ENCODE results near the gene ZBTB16.

Gene ZBTB16, protein sequence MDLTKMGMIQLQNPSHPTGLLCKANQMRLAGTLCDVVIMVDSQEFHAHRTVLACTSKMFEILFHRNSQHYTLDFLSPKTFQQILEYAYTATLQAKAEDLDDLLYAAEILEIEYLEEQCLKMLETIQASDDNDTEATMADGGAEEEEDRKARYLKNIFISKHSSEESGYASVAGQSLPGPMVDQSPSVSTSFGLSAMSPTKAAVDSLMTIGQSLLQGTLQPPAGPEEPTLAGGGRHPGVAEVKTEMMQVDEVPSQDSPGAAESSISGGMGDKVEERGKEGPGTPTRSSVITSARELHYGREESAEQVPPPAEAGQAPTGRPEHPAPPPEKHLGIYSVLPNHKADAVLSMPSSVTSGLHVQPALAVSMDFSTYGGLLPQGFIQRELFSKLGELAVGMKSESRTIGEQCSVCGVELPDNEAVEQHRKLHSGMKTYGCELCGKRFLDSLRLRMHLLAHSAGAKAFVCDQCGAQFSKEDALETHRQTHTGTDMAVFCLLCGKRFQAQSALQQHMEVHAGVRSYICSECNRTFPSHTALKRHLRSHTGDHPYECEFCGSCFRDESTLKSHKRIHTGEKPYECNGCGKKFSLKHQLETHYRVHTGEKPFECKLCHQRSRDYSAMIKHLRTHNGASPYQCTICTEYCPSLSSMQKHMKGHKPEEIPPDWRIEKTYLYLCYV

DNA sequence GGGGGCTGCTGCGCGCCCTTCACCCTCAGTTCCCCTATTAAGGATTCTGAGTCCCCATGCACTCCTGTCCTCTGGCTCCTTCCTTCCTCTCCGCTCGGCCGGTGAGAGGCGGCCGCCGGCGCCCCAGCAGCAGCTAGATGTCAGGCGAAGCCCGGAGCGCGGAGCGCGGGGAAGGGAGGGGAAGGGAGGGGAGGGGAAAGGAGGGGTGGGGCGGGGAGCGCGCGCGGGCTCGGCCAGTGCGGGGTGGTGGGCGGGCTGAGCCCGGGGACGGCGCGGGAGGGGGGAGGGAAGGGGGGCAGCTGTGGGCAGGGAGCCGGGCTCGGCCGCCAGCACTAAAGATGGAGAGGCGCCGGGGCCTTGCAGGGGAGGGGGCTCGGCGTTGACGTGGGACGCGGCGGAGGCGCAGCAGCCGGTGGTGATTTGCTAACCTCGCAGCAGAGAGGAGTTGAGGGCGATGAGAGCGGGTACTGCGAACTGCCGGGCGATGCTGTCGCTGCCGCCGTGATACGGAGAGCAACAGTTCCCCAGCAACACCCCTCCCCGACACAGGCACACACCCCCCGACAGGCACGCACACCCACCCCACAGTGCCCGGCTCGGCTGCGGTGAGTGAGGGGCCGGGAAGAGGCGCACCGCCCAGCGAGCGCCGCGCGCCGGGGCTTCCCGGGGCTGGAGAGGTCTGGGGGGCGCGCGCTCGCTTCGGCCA lies at the start of gene ZBTB16:
Gene ZBTB16 (plus strand): TSS at position 434 of the 706 bp plus-strand sequence. CDS start 3,590 bp downstream, outside the sequence.
- no peak for DNase-seq (ENCODE audit: low spot score)

DNA sequence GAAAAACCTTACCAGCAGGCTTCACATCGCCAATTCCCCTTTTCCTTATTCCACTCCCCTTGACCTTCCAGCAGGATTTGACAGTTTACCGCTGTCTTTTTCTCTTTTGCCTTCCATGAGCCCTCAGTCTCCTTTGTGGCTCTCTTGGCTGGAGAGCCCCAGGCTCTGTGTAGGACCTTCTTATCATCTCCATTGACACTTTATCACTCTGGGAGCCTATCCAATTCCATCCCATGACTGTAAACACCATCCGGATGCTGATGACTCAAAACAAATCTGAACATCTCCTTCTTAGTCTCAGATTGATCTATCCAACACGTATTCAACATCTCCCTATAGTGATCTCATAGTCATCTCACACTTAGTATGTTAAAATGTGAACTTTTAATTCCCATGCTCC lies 48.6 kb upstream of the ZBTB16 start:
- no peak for DNase-seq (ENCODE audit: low spot score)

DNA sequence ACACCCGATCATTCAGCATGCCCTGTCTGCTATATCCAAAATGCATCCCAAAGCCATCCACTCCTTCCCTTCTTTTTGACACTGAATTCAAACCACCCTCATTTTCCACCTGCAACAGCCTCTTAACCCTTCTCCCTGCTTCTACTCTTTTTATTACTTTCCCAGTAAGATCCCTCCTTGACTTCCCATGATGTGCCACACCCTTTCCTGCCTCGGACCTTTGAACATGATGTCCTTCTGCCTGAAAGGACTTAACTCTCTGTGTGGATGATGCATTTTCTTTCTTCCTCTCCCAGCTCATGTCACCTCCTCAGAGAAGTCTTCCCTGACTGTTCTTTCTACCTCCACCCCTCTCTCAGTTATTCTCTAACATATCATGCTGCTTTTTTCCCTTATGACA lies 48.1 kb upstream of the ZBTB16 start:
- no peak for DNase-seq (ENCODE audit: low spot score)

DNA sequence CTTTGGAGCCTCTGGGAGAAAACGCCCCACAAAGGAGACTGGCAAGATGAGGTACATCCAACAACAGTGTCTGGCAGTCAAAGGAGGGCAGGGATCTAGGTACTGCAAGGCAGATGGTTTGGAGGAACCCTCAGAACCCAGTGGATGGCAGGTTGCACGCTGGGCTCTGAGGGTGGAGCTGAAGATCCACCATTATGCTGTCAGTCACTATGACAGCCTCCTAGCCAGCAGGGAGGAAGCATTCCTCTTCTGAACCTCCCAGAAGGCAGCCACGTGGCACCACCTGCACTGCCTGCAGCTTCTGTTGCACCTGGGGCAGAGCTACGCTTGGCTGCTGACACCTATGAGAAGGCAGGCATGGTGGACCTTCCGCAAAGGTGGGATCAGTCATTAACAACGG lies 44.4 kb upstream of the ZBTB16 start:
- no peak for DNase-seq (ENCODE audit: low spot score)

DNA sequence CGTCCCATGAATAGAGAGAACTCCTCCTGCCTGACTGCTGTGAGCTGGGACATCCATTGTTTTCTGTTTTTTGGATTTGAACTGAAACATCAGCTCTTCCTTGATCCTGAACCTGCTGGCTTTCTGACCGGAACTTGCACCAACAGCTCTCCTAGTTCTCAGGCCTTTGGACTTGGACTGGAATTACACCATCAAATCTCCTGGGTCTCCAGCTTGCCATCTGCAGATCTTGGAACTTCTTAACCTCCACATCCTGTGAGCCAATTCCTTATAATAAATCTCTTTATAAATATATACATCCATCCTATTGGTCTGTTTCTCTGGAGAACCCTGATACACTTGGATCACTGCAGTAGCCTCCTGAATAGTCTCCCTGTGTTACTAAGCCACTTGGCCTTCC lies 42.5 kb upstream of the ZBTB16 start:
- DNase-seq (ENCODE audit: low spot score), result no peak

DNA sequence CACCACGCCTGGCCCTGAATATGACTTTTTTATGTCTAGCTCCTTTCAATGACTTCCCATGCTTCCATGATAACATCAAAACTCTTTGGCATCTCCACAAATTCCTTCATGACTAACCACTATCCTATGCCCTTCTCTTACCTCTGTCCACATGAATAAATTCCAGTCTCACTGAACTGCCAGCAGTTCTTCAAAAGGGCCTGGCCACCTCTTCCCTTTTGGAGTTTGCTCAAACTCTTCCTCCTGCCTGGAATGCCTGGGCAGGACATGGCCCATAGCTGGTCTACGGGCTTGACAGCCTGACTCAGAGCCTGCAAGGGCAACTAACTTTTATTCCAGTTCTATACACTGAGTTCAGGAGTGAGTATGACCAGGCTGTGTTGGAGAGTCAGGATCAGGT lies 41.8 kb upstream of the ZBTB16 start:
- no peak for DNase-seq (ENCODE audit: low spot score)

DNA sequence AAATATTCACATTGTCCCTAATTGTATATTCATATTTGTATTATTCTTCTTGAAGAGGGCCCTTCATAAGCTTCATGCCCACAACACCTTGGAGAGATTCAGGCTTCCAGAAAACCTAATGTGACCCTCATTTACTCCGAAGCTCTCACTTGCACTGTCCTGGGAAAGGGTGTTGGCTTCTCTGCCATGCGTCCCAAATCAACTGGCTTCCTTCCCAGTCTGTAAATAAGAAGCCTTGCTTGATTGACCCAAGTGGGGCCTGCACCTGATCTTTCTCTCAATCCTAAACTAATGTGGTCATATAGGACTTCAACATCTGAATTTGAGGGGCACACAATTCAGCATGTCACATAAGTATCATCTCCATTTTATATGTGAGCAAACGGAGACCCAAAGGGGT lies 40.5 kb upstream of the ZBTB16 start:
- no peak for DNase-seq (ENCODE audit: low spot score)

DNA sequence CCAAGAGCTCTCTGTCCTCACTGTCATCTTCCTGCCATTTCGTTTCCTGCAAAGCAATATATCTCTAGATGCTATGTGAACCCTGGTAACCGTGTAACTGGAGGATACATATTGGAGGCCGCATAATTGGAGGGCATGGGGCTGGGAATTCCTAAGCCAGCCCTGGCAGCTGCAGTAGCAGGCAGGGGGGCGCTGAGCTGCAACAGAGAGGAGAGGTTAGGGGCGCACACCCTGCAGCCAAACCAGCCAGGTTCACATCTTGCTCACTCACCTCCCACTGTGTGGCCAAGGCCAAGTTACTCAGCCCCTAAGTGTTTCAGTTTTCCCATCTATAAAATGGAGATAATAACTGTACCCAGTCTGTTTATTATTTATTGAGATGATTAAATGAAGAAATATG lies 39.9 kb upstream of the ZBTB16 start:
- no peak for DNase-seq (ENCODE audit: low spot score)

DNA sequence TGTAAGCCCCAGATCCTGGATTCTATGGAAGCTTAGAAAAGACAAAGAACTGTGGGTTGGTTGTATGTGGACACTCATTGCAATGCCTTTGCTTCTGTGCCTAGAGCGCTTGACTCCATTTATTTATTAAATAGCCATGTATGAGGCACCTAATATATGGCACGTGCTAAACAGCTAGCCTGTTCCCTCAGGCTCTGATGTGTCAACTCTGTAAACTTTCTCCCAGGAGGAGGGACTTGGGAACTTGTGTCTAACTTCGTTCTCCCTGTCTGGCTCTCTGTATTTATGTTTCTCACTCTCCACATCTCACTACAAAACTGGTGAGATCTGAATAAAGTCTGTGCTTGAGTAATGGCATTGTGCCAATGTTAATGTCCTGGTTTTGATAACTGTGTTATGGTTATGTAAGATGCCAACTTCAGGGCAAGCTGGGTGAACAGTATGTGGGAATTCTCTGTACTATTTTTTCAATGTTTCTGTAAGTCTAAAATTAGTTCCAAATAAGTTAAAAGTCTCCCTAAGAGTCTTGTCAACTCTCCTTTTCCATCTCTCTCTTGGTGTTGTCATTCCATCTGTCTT lies 34.1 kb upstream of the ZBTB16 start:
- no peak for DNase-seq (ENCODE audit: low spot score)

DNA sequence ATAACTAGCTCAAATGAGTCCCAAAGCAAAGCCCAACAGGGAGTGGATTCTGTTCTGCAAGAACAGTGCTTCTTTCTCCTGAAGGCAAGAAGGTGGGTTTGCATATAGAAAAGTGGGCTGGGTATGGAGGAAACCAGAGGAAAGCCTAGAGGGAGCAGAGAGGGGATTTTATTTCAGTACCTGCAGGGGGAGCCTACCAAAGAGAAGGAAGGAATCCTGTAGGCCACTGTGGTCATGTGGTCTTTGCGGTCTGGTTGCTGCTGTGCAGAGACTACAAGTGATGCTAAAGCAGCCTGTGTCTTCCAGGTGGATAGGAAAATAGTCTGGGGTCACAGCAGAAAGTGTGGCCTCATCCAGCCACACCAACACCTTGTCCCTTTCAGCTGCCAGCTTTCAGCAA lies 33.2 kb upstream of the ZBTB16 start:
- DNase-seq (ENCODE audit: low spot score), result no peak

DNA sequence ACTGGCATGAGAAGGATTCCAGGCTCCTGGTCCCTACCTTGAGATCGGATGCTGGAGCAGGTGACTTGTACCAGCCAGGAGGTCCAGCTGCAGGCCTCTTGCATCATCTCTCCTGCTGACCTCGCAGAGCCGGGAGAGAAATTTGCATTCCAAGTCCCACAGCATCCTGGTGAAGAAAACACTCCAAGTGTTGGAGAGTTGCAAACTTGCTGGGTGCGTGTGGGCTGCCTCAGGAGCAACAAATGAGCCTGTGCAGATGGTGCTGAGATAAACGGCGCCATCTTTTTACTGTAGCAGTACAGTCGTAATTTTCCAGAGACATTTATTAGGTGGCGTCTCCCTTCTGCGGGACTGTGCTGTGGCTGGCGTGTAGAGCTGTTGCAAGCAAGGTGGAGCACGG lies 32.1 kb upstream of the ZBTB16 start:
- no peak for DNase-seq (ENCODE audit: low spot score)

DNA sequence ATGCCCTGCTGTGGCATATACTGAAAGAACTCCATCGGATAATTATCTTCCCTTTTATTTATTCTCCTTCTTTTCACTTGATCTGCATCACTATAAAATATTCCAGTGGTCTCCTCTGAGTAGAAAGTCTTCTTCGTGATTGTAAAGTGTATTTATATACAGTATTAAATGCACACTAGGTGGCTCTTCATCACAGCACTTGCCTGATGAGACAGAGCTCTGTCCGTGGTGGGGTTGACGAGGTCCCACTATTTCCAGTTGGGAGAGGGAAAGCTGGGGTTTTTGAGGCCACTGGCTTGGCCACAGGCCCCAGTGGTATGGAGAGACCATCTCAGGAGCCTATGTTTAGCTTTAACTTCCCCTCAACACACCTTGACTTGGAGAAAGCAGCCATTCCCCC lies 31.6 kb upstream of the ZBTB16 start:
- no peak for DNase-seq (ENCODE audit: low spot score)

DNA sequence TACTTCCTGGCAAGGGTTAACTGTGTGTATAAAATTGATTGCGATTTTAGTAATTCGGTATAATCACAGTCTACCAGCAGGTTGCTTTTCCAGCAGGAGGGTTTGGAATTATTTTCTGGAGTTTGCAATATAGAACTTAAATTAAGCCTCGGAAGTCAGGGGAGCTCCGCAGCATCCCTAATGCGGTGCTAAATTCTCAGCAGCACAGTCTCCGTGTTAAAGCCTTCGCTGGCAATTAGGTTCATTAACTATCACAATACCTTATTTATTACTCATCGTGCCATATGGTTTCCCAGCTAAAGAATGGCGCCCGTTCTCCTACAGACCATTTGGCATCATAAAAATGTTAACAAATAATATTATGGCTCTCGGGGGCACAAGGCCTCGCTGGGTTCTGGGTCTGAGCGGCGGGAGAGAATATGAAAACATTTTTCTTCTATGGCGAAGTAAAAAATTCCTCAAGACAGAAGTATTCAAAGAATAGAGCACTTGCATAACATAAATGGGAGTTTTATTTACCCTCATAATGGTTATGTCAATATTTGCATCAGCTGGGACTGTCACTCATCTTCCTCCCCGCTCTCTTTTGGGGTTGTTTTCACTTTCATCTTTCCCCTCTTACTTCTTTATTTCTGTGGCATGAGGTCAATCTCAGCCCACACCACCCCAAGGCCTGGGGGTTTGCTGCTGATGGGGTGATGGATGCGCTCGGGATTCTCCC lies 28.1 kb upstream of the ZBTB16 start:
- DNase-seq (ENCODE audit: low spot score), result no peak

DNA sequence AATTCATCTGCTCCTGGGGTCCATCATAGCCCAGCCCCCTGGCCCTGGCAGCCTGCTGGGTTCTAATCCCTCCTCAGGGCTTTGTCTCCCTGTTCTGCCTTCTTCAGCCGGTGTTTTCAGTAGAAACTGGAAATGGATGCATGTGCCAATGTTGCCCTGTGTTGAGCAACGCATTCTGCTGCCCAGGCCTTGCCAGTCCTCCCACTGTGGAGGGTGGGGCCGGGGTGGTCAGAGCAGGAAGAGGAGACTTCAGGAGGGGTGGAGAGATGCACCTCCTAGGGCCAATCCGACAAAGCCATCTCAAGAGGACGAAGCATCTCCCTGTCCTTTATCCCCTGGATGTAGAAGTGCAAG lies 27.6 kb upstream of the ZBTB16 start:
- DNase-seq (ENCODE audit: low spot score), result no peak

DNA sequence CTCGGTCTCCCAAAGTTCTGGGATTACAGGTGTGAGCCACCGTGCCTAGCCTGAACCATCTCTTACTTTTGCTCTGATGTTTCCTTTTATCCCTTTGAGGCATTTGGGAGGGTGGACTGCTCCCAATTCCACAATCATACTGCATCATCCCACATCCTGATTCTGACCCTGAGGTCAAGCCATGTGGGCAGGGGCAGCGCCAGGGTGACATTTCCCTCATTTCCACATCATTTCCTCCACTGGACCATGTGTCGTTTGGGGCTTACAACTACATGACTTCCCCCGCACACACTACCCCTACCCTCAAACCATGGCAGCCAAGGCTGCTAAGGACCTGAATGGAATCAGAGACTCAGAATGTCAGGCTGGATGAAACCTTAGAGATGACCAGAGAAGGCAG lies 26.4 kb upstream of the ZBTB16 start:
- no peak for DNase-seq (ENCODE audit: low spot score)

DNA sequence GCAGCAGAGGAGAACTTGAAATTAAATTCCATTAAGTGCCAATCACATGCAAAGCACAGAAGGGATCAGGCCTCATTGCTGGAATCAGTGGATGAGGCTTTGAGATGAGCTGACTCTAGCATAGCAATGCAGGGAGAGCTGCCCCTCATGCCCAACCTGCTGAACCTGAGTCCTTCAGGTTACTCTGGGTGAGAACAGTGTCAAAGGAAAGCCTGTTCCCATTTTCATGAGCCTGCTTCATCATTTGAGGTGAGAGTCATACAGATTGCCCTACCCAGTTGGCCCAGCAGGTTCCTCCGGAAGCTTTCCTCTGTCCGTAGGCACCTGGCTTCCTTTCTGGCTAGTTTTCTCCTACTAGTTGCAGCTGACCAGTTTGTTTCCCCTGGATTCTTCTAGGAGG lies 25.9 kb upstream of the ZBTB16 start:
- no peak for DNase-seq (ENCODE audit: low spot score)

DNA sequence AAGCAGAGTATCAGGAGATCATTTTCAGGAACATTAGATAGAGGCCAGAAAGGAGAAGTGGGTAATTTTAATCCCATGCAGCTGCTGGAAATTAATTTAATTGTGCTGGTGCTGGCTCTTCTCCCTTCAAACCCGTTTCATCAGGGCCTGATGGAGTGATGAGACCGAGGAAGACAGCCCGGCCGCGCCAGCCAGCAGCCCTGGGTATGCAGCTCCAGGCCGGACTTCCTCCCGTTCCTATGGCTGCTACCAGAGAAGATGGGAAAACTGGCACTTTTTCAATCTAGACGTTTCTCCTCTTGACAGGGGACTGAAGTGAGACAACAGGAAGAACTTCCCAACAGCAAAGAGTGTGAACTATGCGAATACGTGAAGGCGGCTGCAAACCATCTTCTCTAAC lies 24.6 kb upstream of the ZBTB16 start:
- DNase-seq (ENCODE audit: low spot score), result no peak

DNA sequence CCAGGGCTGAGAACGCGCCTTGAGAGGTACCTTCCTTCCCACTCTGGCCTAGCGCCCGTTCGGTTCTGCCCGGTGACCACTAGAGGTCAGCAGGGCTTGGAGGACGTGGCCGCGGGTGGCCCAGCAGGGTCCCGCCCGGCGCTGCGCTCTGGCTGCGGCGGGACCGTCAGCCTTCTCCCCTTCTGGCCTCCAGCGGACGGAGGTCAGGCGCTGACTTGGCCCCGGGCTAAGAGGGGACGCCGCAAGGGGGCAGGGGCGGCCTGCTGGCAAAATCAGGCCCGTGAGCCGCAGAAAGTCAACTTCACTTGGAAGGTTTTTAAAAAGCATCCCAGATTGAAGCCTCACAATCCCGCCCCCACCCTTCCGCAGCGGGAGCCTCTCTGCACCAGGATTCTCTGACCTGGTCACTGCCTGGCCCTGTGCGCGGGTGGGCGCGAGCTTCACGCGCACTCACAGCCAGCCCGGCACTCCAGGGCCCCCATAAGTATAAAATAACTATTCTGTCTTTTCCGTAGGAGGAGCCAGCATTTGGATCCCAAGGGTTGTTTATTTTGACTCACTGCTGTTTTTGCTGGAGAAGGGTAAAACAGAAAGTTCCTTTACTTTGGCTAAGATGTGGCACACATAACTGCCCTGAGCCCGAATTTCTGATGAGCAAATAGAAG lies 23.2 kb upstream of the ZBTB16 start:
- no peak for DNase-seq (ENCODE audit: low spot score)

DNA sequence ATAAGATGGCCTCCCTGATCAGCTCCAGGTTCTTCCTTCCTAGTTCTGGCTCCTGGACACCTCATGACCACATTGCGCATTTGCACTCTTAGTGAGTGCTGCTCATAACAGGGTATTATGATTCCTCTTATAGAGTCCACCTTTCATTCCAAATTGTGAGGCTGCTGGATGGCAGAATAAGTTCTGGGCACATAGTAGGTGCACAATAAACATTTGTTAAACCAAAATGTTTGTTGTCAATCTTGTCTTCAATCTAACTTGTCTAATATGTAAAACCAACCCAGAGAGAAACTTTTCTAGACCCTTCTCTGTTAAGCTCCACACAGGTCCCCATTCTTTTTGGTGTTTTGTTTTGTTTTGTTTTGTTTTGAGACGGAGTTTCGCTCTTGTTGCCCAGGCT lies 22.6 kb upstream of the ZBTB16 start:
- DNase-seq (ENCODE audit: low spot score), result no peak

DNA sequence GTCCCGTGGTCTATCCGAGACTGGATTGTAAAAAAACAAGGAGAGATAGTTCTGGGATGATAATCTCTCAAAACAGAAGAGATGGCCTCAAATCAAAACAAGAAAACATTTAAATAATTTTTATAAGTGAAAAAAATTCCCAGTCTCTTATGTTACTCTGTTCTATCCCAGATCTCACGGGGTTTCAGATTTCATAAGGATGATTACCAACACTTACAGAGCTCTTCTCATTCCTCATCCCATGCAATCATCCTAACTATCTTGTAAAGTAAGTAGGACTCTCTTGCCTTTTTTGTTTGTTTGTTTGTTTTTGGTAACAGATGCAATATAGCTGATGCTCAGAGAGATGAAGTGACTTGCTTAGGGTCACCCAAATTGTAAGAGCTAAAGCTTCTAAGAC lies 20.0 kb upstream of the ZBTB16 start:
- DNase-seq (ENCODE audit: low spot score), result no peak

DNA sequence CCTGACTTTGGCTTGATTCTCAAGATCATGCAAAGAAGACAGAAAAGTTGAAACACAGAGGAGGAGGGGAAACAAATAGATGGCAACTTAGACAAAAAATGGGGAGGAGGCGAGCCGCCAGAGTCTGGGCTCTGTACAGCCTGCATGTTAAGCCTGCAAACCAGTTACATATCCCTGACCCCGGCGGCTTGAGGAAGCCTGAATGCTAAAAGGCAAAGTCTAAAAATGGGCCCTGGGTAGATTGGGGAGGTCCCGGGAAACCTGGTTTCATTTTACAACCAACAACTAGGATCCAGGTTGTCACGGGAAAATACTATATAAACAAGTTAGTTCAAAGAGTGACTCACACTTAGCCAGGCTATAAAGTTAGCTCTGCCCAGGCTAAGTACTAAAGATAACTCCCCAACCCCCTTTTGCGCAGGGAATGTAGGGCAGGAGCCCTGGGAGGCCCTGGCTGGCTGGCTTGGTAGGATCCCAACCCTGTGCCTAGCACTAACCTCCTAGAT lies 18.8 kb upstream of the ZBTB16 start:
- DNase-seq (ENCODE audit: low spot score), result no peak
